HCT116 (cell line): ENCODE measurements around the gene POLR1D.

Experiments used
- CEBPB ChIP-seq: IDR thresholded peaks from 2 replicates; pipeline ENCODE4 v1.6.1; 2012; ENCODE audit warnings: low read depth
- CTCF ChIP-seq, 3 experiments: fragments of 200-600 bp in 1 of 3; sonication (generic) in 1 of 3; IDR thresholded peaks in 2 of 3; conservative IDR thresholded peaks in 1 of 3; 2 replicates each; pipeline ENCODE4 v1.5.1; 2012 to 2017; ENCODE audit warnings: low read depth in 2 of 3, low read length in 2 of 3, antibody characterized with exemption in 1 of 3, borderline replicate concordance in 1 of 3, control low read depth in 1 of 3, mild to moderate bottlenecking in 1 of 3, mixed read lengths in 1 of 3, mixed run types in 1 of 3, moderate library complexity in 1 of 3; ENCODE audit not compliant: insufficient read depth in 1 of 3
- JUND ChIP-seq: IDR thresholded peaks from 2 replicates; pipeline ENCODE4 v1.6.1; 2012
- POLR2A ChIP-seq: IDR thresholded peaks from 2 replicates; pipeline ENCODE4 v1.7.0; 2011; ENCODE audit warnings: borderline replicate concordance; ENCODE audit not compliant: insufficient read depth, insufficient read length; ENCODE audit errors: extremely low read depth
- SRF ChIP-seq: IDR thresholded peaks from 2 replicates; pipeline ENCODE4 v1.6.1; 2012; ENCODE audit warnings: low read depth

- TF ChIP-seq CTCF (IDR thresholded peaks at IDR 0.05 in 2 of 3, conservative IDR thresholded peaks at IDR 0.05 in 1 of 3; ENCODE audit: borderline replicate concordance in 1 of 3, insufficient read depth in 1 of 3, low read depth in 2 of 3, low read length in 2 of 3) (no peak), SRF (no peak), POLR2A (no peak), CEBPB (no peak), JUND (no peak)
Measured at GRCh38 chr13:27632214-27632613, 10.5 kb downstream of the POLR1D start.
